Measurements from ENCODE around the gene CHD5.

The CHD5 gene

GRCh38 chr1:6130036-6130435, 50.1 kb downstream of the CHD5 start:
- DNase-seq, result no peak

- DNase-seq, result no peak
Observed at GRCh38 chr1:6129313-6129712, 50.8 kb downstream of the CHD5 start.

- no peak for DNase-seq
Observed at GRCh38 chr1:6128276-6129081, 51.6 kb downstream of the CHD5 start.

GRCh38 chr1:6127587-6128163, 52.4 kb downstream of the CHD5 start:
- DNase-seq, result peak; percentile 77 to 81

DNA sequence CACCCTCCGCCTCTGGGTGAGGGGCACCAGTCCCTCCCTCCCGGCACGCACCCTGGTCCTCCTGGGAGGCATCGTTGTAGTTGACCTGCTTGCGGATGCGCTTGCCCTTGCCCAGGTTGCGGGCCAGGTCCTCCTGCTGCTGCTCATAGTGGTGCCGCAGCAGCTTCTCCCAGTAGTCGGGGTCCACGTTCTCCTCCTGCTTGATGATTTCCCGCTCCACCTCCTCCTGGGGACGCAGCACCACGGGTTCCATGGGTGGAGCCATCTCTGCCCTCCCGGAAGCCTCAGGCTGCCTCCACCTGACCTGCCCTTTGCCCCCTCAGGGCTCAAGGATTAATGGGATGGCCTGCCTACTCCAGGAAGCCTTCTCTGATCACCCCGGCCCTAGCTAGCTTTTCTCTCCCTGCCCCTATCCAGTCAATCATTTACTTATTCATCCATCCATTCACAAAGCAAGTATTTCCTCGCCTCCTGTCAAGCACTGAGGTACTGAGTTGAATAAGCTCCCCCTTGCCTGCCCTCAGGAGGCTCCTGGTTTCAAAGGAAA, 53.5 kb downstream of the CHD5 start:
- no peak for DNase-seq

- DNase-seq, result no peak
Observed at GRCh38 chr1:6126028-6126427, 54.1 kb downstream of the CHD5 start.

GRCh38 chr1:6125366-6125765, 54.8 kb downstream of the CHD5 start:
- DNase-seq, result no peak

DNA sequence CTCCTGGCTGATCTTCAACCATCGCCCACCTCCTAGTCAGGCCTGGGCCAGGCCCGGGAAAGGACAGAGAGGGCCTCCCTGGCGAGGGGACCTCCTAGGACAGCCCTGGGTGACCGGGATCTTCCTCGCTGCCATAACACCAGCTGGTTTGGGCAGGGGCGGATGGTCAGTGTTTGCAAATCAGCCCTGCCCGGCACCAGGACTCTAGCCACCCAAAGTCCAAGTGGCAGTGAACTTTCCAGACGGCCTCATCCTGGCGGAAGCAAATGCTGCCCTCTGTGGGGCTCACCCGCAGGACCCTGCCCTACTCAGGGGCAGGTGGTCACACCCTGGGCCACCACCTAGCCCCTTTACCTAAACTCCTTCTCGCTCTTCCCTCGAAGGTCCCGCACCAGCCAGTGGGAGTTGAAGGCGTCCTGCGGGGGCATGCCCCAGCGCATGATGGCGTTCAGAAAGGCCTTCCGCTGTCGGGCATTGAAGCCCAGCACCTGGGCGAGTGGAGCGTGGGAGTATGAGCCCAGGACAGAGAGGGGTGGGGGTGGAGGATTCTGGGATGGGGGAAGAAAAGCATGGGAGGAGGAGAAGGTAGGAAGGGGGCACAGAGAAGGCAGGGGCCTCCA, 55.3 kb downstream of the CHD5 start:
- no peak for DNase-seq

DNA sequence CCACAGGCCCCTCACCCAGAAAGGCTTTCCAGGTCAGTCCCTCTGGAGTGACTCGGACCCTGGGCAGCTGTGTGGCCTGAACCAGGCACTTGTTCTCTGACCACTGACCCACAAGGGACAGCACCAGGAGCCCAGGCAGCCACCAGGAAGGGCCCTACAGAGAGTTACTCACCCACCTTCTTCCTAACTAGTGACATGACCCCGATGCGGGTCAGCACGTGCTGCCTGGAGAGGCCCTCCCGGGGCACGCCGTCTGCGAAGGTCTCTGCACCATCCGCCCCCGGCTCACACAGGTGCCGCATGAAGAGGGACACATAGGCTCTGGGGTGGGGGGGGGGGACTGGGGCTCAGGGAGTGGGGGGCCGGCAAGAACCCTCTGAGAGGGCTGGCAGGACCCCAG, 55.8 kb downstream of the CHD5 start:
- no peak for DNase-seq

- DNase-seq, result no peak
Observed at GRCh38 chr1:6123816-6124215, 56.3 kb downstream of the CHD5 start.

DNA sequence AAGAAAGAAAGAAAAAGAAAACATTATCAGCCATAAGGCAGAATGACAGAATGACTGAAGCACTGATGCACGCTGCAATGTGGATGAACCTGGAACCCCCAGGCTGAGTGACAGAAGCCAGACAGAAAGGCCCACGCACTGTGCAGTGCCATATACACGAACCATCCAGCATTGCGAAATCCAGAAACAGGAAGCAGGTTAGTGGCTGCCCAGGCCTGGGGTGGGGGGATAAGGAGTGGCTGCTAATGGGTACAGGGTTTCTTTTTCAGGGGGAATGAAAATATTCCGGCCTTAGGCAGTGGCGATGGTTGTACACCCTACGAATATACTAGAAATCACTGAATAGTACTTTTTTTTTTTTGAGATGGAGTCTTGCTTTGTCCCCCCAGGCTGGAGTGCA, 57.0 kb downstream of the CHD5 start:
- no peak for DNase-seq

- no peak for DNase-seq
Observed at GRCh38 chr1:6121651-6122370, 58.3 kb downstream of the CHD5 start.

DNA sequence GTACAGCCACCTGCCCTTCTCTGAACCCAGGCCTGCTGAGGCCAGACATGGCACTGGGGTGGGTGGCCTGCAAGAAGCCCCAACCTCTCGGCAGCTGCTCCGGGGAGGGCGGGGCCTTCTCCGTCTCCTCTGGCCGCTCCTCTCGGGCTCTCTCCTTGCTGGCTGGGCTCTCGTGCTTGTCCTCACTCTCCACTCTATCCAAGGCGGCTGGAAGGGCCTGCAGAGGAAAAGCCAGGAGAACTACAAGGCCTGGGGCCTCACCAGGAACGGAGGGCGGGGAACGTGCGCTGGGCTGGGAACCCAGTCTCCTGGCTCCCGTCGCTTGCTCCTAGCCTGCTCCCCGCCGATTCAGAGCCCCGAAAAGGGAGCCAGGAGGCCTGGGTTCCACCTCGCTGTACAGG, 59.1 kb downstream of the CHD5 start:
- no peak for DNase-seq

DNA sequence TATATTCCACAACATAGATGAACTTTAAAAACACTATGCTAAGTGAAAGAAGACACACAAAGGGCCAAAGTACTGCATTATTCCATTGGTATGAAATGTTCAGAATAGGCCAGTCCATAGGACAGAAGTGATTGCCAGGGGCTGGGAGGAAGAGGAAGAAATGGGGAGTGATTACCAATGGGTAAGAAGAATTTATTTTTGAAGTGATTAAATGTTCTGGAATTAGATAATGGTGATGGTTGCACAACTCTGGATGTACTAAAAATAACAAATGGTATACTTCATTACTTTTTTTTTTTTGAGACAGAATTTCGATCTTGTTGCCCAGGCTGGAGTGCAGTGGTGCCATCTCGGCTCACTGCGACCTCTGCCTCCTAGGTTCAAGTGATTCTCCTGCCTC, 61.7 kb downstream of the CHD5 start:
- no peak for DNase-seq

DNA sequence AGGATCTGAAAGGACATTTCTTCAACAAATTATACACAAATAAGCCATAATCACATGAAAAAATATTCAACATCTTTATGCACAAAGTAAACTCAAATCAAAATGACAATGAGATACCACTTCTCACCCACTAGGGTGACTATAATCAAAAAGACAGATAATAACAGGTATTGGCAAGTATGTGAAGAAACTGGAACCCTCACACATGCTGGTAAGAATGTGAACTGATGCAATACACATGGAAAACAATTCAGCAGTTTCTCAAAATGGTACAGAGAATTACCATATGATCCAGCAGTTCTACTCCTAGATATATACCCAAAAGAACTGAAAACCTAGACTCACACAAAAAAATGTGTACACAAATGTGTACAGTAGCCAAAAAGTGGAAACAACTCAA, 62.5 kb downstream of the CHD5 start:
- no peak for DNase-seq

DNA sequence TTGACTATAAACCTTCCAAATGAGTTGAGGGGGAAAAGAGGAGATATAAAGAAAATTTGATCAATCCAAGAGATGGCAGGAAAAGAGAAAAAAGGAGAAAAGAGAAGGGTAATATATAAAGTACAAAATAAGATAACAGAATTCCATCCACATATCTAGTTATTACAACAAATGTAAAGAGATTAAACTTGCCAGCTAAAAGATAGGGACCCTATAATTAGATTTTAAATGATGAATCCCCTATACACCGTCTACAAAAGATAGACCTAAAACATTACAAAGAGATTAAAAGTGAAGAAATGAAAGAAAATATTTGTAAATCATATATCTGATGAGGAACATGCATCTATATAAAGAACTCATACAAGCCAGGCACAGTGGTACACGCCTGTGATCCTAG, 63.1 kb downstream of the CHD5 start:
- no peak for DNase-seq

- DNase-seq, result no peak
Observed at GRCh38 chr1:6116137-6116536, 64.0 kb downstream of the CHD5 start.

- no peak for DNase-seq
Observed at GRCh38 chr1:6113745-6114144, 66.4 kb downstream of the CHD5 start.

- DNase-seq, result no peak
Observed at GRCh38 chr1:6113116-6113515, 67.0 kb downstream of the CHD5 start.

DNA sequence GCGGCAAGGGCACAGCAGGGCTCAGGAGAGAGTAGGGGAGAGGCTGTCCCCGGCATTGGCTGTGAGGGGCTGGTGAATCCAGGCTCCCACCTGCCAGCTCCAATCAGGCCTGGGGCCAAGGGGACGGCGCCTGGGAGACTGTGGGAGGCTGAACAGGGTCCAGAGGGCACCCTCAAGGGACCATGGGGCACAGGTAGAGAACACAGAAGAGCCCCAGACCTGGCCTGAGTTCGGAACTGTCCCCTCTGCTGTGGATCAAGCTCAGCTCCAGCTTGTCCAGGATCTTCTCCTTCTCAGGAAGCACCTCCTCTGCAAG, 67.5 kb downstream of the CHD5 start:
- DNase-seq, result no peak

GRCh38 chr1:6111991-6112689, 68.0 kb downstream of the CHD5 start:
- no peak for DNase-seq

- DNase-seq, result no peak
Observed at GRCh38 chr1:6111571-6111970, 68.5 kb downstream of the CHD5 start.

- DNase-seq, result no peak
Observed at GRCh38 chr1:6110326-6110725, 69.8 kb downstream of the CHD5 start.

Data from activated T-cell treated with anti-CD3 and anti-CD28 coated beads, Interleukin-2, amount 50 U/mL, for 48 hours (primary cell).